GM20431 (cell line): ENCODE results near the gene ATP8B1.

ENCODE experiments used
- in situ Hi-C: fragments of 300-500 bp; cut with MseI, MboI; formaldehyde crosslinking; loops from one replicate; pipeline ENCODE4 v1.15.0; 2020; ENCODE audit warnings: low sequenced_read_pairs; ENCODE audit not compliant: unreplicated experiment

Gene ATP8B1

GRCh38 chr18:57771626-57772025 lies 31.5 kb downstream of the ATP8B1 start:
- in situ Hi-C loops: no loop called here

- in situ Hi-C loops: no loop called here
These were observed 31.9 kb downstream of the ATP8B1 start for GRCh38 chr18:57771193-57771592.

DNA sequence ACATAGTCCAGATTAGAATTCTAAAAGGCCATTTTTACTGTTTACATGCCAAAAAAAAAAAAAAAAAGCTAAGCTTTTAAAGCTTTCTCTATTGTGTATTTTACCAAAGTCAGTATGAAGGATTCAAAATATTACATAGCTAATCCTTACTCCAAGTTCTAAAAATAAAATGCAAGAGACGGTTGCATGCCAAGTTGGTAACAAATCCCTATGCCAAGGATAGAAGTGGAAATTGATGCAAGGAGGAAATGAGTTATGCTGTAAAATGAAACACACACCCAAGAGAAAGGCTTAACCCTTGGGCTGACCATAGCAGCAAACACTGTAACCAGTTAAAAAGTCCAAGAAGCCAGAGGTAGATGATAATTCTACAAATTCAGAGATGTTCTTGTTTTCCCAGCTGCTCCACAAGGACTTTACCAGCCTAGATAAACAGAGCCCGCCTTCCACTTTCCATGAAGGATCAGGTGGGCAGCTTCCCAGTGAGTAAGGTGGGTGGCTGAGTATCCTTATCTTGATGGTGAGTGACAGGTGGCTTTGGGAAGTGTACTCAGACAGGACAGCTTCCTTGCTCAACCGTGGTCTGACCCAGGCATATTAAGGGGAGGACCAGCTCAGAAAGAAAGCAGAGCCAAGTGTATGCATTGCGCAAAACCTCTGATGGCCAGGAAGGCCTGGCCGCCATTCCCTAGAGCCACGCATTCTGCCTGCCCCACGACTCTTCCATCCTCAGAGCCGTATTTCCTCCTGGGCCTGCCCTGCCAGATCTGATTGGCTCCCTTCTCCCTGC lies 34.4 kb downstream of the ATP8B1 start:
- in situ Hi-C loops: no loop called here

GRCh38 chr18:57767259-57768050 lies 35.7 kb downstream of the ATP8B1 start:
- in situ Hi-C loops: no loop called here

GRCh38 chr18:57764995-57765394 lies 38.1 kb downstream of the ATP8B1 start:
- in situ Hi-C loops: no loop called here

DNA sequence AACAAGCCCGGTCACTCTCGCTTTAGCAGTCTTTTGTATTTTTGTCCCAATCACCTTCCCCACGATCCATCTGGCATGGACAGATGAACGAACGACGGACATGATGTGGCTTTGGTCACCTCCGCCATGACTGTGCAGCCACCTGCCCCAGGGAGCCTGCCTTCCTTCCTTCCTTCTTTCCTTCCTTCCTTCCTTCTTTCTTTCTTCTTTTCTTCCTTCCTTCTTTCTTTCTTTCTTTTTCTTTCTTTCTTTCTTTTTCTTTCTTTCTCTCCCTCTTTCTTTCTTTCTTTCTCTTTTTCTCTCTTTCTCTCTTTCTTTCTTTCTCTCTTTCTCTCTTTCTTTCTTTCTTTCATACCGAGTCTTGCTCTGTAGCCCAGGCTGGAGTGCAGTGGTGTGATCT lies 39.0 kb downstream of the ATP8B1 start:
- in situ Hi-C loops: no loop called here

GRCh38 chr18:57762686-57763085 lies 40.4 kb downstream of the ATP8B1 start:
- in situ Hi-C loops: no loop called here

GRCh38 chr18:57759650-57760049 lies 43.5 kb downstream of the ATP8B1 start:
- in situ Hi-C loops: no loop called here

GRCh38 chr18:57755473-57756067 lies 47.5 kb downstream of the ATP8B1 start:
- in situ Hi-C loops: no loop called here

- in situ Hi-C loops: no loop called here
These were observed 48.4 kb downstream of the ATP8B1 start for GRCh38 chr18:57754577-57755338.

GRCh38 chr18:57753063-57753462 lies 50.1 kb downstream of the ATP8B1 start:
- in situ Hi-C loops: no loop called here

- in situ Hi-C loops: no loop called here
These were observed 53.5 kb downstream of the ATP8B1 start for GRCh38 chr18:57749604-57749970.

GRCh38 chr18:57748770-57749603 lies 54.1 kb downstream of the ATP8B1 start:
- in situ Hi-C loops: no loop called here

GRCh38 chr18:57747809-57748680 lies 55.1 kb downstream of the ATP8B1 start:
- in situ Hi-C loops: no loop called here

DNA sequence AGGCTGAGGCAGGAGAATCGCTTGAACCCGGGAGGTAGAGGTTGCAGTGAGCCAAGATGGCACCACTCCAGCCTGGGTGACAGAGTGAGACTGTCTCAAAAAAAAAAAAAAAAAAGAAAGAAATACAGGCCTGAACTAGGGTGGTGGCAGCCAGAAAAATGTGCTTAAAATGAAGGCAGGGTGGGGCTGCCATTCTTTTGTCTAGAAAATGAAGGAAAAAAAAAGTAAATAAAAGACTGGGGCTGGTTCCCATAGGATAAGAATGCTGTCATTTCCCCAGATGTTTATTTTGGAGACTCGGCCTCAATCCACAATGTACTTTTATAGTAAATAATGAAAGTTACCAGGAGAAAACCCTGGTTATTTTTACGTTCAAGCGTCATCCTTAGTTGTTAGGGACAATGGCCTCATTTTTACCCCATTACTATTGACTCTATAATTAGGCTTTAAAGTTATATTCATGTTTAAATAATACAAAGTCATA lies 58.9 kb downstream of the ATP8B1 start:
- in situ Hi-C loops: no loop called here

GRCh38 chr18:57743008-57743407 lies 60.1 kb downstream of the ATP8B1 start:
- in situ Hi-C loops: no loop called here

DNA sequence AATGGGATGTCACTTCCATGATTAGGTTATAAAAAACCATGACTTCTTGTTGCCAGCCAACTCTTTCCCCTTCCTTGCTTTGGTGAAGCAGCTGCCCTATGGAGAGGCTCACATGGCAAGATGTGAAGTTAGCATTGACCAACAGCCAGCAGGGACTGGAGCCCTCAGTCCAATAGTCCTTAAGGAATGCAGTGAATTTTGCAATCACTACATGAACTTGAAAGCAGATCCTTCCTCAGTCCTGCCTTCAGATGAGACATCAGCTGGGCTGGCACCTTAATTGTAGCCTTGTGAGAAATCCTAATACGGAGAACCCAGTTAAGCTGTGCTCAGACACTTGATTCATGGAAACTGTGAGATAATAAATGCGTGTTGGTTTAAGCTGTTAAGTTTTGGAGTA lies 61.8 kb downstream of the ATP8B1 start:
- in situ Hi-C loops: no loop called here

DNA sequence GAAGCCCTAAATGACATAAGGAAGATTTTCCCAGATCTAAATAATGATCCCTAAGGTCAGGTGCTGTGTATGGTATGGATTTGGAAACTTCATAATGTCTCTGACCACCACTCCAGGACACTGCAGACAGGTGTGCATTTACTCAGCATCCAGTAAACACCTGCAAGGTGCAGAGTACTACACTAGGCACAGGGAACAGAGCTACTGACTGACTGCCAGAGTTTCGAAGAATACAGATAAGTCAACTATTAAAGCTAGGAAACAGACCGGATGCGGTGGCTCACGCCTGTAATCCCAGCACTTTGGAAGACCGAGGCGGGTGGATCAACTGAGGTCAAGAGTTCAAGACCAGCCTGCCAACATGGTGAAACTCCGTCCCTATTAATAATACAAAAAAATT lies 65.0 kb downstream of the ATP8B1 start:
- in situ Hi-C loops: no loop called here
